ENCODE results near the gene USO1.

DNA sequence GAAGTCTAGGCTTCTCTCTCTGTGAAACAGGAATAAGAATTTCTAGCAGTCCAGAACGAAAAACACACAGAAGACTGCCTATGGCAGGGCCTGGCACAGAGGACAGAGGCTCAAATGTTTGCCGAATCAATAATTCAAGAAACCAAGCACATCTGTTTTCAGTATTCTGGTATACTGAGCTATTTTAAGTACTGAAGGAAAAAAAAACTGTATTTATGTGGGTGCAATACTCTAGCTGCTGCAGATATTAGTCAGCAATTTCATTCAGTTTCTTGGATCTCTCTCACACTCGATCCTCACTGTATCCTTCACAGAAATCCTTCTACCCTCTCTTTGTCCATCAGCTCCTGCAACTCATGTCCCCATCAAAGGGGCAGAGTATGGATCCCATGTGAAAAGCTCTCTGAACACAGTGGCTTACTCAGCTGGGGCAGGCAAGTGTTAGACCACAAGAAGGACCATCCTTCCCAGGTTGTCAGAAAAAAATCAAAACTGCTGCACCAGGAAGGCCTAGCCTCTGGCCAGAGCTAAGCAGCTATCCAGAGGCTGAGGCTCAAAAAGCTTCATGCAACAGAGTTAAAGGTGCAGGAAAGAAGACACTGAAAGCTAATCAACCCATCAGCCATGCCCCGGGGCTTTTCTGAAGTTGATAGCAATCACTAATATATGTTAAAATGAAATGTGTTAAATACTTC lies 9.1 kb upstream of the USO1 start:
- no peak for TF ChIP-seq EZH2 (IDR thresholded peaks at IDR 0.05; ENCODE audit: low read length)
- TF ChIP-seq, protein P1, sequence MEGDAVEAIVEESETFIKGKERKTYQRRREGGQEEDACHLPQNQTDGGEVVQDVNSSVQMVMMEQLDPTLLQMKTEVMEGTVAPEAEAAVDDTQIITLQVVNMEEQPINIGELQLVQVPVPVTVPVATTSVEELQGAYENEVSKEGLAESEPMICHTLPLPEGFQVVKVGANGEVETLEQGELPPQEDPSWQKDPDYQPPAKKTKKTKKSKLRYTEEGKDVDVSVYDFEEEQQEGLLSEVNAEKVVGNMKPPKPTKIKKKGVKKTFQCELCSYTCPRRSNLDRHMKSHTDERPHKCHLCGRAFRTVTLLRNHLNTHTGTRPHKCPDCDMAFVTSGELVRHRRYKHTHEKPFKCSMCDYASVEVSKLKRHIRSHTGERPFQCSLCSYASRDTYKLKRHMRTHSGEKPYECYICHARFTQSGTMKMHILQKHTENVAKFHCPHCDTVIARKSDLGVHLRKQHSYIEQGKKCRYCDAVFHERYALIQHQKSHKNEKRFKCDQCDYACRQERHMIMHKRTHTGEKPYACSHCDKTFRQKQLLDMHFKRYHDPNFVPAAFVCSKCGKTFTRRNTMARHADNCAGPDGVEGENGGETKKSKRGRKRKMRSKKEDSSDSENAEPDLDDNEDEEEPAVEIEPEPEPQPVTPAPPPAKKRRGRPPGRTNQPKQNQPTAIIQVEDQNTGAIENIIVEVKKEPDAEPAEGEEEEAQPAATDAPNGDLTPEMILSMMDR (optimal IDR thresholded peaks at IDR 0.05 in 1 of 3, IDR thresholded peaks at IDR 0.05 in 1 of 3, conservative IDR thresholded peaks at IDR 0.05 in 1 of 3; ENCODE audit: extremely low read depth in 1 of 3, insufficient read depth in 2 of 3, low read length in 3 of 3) = no peak
